Vagina (tissue), 2 donors: ENCODE results near the gene WDR72.

Experiments
- CTCF ChIP-seq, 3 experiments: fragments of 450-650 bp in 2 of 3; fragments of 200-600 bp in 1 of 3; sonication (generic) in 1 of 3; IDR thresholded peaks; one replicate each; pipeline ENCODE4 v1.5.1; 2017 to 2019; ENCODE audit warnings: antibody characterized with exemption in 3 of 3, mild to moderate bottlenecking in 2 of 3, moderate library complexity in 2 of 3
- POLR2A ChIP-seq, 2 donors: fragments of 450-650 bp; IDR thresholded peaks; one replicate each; pipeline ENCODE4 v1.6.1; 2017; ENCODE audit warnings: antibody characterized with exemption in 2 of 2, mild to moderate bottlenecking in 2 of 2, moderate library complexity in 2 of 2
- POLR2AphosphoS5 ChIP-seq, 2 donors: sonication (generic); formaldehyde crosslinking; IDR thresholded peaks; one replicate each; pipeline ENCODE4 v1.9.0; 2017; ENCODE audit warnings: antibody characterized with exemption in 2 of 2, mild to moderate bottlenecking in 2 of 2, low read depth in 1 of 2; ENCODE audit not compliant: insufficient read depth in 1 of 2

GRCh38 chr15:53498996-53499395, 260.5 kb downstream of the WDR72 start:
- TF ChIP-seq CTCF (IDR thresholded peaks at IDR 0.05) (no peak), POLR2A (IDR thresholded peaks at IDR 0.05) (no peak), POLR2AphosphoS5 (IDR thresholded peaks at IDR 0.05; ENCODE audit: insufficient read depth in 1 of 2, low read depth in 1 of 2) (no peak)
